Thoracic aorta (tissue), 2 donors: ENCODE results near the gene CPTP. TPM values are rescaled to one million over a fixed set of nuclear protein-coding genes. Genes with fewer than 3 reads are reported as not detected.

Source experiments
- ATAC-seq: fragments of 150-250 bp; one replicate; pipeline ENCODE4 v1.8.0; 2017; ENCODE audit warnings: low read depth; ENCODE audit not compliant: insufficient number of reproducible peaks, low FRiP score
- DNase-seq: peaks from one replicate; pipeline ENCODE4 v3.0.0-alpha.2; 2020; ENCODE audit warnings: low spot score
- H3K27ac ChIP-seq, 2 donors: fragments of 200-600 bp; sonication (generic); 1 replicate in 1 of 2; 2 replicates in 1 of 2; pipeline ENCODE4 v1.5.1; 2016; ENCODE audit warnings: mild to moderate bottlenecking in 2 of 2, moderate library complexity in 2 of 2
- H3K27me3 ChIP-seq: fragments of 200-600 bp; sonication (generic); replicated peaks from 2 replicates; pipeline ENCODE4 v1.6.0; 2016; ENCODE audit warnings: mild to moderate bottlenecking; ENCODE audit not compliant: insufficient read depth
- H3K36me3 ChIP-seq: fragments of 200-600 bp; sonication (generic); one replicate; pipeline ENCODE4 v1.5.1; 2016
- H3K4me1 ChIP-seq, 2 donors: fragments of 200-600 bp; sonication (generic); 1 replicate in 1 of 2; 2 replicates in 1 of 2; pipeline versions ENCODE4 v1.5.1 to v1.6.0; 2016; ENCODE audit warnings: low read depth in 2 of 2, mild to moderate bottlenecking in 1 of 2; ENCODE audit not compliant: control insufficient read depth in 1 of 2
- H3K4me3 ChIP-seq: fragments of 200-600 bp; sonication (generic); 2 replicates; pipeline ENCODE4 v1.5.1; 2016; ENCODE audit warnings: mild to moderate bottlenecking
- H3K9me3 ChIP-seq: fragments of 200-600 bp; sonication (generic); 2 replicates; pipeline ENCODE4 v1.5.1; 2016
- CTCF ChIP-seq: fragments of 200-600 bp; sonication (generic); IDR thresholded peaks from one replicate; pipeline ENCODE4 v1.5.1; 2019; ENCODE audit warnings: antibody characterized with exemption
- total RNA-seq, 2 donors: library from RNA; depleted of rRNA; stranded (reverse); fragments of >200 nt; gene quantifications; one replicate each; pipeline versions ENCODE4 v1.1.0 to v1.2.3, GENCODE V29; 2016

CPTP gene
- total RNA-seq, 2 donors from 2014 or later = 16.4 to 26.3 TPM

- Histone ChIP-seq H3K27ac (peak overlapping the region in 1 of 2 donors; percentile 99), H3K4me3 (peak overlapping the region; percentile 81), H3K27me3 (no peaks in the 10 kb centered on the region), H3K36me3 (peaks cover 7% of the 10 kb centered on the region), H3K9me3 (no peaks in the 10 kb centered on the region), H3K4me1 (peaks cover 22 to 29% of the 10 kb centered on the region in 2 donors)
- ATAC-seq (no peak), DNase-seq (no peak)
- no peak for TF ChIP-seq CTCF
These were observed 49.4 kb downstream of the CPTP start for GRCh38 chr1:1373815-1374588.

- ATAC-seq = no peak
- TF ChIP-seq CTCF = no peak
- Histone ChIP-seq H3K4me1 (peaks cover 22 to 29% of the 10 kb centered on the region in 2 donors), H3K9me3 (no peaks in the 10 kb centered on the region), H3K27ac (peak overlapping the region; percentile 95 to 99), H3K36me3 (peaks cover 7% of the 10 kb centered on the region), H3K4me3 (peak overlapping the region; percentile 81), H3K27me3 (no peaks in the 10 kb centered on the region)
- DNase-seq = no peak
These were observed 50.0 kb downstream of the CPTP start for GRCh38 chr1:1374589-1374928.

GRCh38 chr1:1374929-1375662 is 50.5 kb downstream of the CPTP start, which contains the start of gene AURKAIP1:
TSS of gene AURKAIP1 (minus strand) at chr1:1375207. CDS start at chr1:1374756, 451 bp downstream.
- DNase-seq = peak; percentile 96
- peak; percentile 91 for ATAC-seq
- Histone ChIP-seq H3K9me3 (no peaks in the 10 kb centered on the region), H3K4me3 (peak within 1 kb of the TSS; percentile 81), H3K27ac (peak within 1 kb of the TSS; percentile 95 to 99), H3K36me3 (peaks cover 7% of the 10 kb centered on the region), H3K27me3 (no peaks in the 10 kb centered on the region), H3K4me1 (peaks cover 22 to 29% of the 10 kb centered on the region in 2 donors)
- TF ChIP-seq CTCF = peak; percentile 22

- H3K4me1 ChIP-seq = peaks cover 21 to 25% of the 10 kb centered on the region in 2 donors
- H3K36me3 ChIP-seq = peaks cover 7% of the 10 kb centered on the region
- H3K27ac ChIP-seq = no peak overlapping the region
- no peaks in the 10 kb centered on the region for H3K9me3 ChIP-seq
- no peak for DNase-seq
- TF ChIP-seq CTCF = no peak
- ATAC-seq = no peak
- no peaks in the 10 kb centered on the region for H3K27me3 ChIP-seq
- no peak overlapping the region for H3K4me3 ChIP-seq
These were observed 52.1 kb downstream of the CPTP start for GRCh38 chr1:1376551-1377226.
